Measurements from ENCODE around the gene WDR89. TPM values are rescaled to one million over a fixed set of nuclear protein-coding genes. Genes with fewer than 3 reads are reported as not detected.
"Not testable (repeated sequence)": the region's sequence is repeated elsewhere in the genome, so short reads cannot be mapped to it uniquely, and the experiment has no call there.

The WDR89 gene
- total and polyA plus RNA-seq, 2 donors = 17.0 to 21.0 TPM

DNA sequence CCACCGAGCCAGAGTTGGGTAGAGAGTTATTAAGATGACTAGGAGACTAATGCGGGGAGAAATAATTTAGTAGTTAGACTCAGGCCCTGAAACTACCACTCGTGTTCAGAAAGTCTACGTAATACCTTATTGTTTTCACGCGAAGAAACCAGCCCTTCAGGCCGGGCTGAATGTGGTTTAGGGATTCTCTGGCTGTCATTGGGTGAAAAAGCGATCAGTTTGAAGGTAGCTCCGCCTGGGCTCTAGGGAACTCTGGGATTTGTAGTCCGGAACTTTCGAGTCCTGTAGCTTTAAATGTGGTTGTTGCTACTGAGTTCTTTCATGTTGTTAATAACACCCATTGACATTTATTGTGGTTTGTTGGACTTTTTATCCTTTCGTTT is 549 bp upstream of the WDR89 start:
- H3K4me1 ChIP-seq (ENCODE audit: control insufficient read depth in 2 of 2, insufficient read depth in 2 of 2, low read length in 2 of 2) = peaks cover 0 to 9% of the 10 kb centered on the region in 2 donors
- WGBS = under 1% methylated on average over 12 of the region's 12 CpGs
- H3K36me3 ChIP-seq (ENCODE audit: control insufficient read depth in 2 of 2, insufficient read depth in 2 of 2, low read length in 1 of 2) = peaks cover 0 to 4% of the 10 kb centered on the region in 2 donors
- peak overlapping the region; percentile 66 to 83 for H3K4me3 ChIP-seq (ENCODE audit: low read length in 2 of 2)
- peak; percentile 90 to 99 (median 97) for DNase-seq (ENCODE audit: low read depth in 6 of 9, low spot score in 9 of 9)
- H3K27ac ChIP-seq (ENCODE audit: low read depth in 1 of 2, low read length in 1 of 2) = peak overlapping the region; percentile 85 to 93
- H3K9me3 ChIP-seq (ENCODE audit: control insufficient read depth in 2 of 2, insufficient read depth in 1 of 2, low read length in 1 of 2) = no peaks in the 10 kb centered on the region
- no peaks in the 10 kb centered on the region for H3K27me3 ChIP-seq (ENCODE audit: control insufficient read depth in 2 of 2, insufficient read depth in 1 of 2, low read length in 1 of 2)

GRCh38 chr14:63638493-63638892 is 3.2 kb downstream of the WDR89 start:
- no peak overlapping the region for H3K4me3 ChIP-seq (ENCODE audit: low read length in 2 of 2)
- no peaks in the 10 kb centered on the region for H3K27me3 ChIP-seq (ENCODE audit: control insufficient read depth in 2 of 2, insufficient read depth in 1 of 2, low read length in 1 of 2)
- H3K4me1 ChIP-seq (ENCODE audit: control insufficient read depth in 2 of 2, insufficient read depth in 2 of 2, low read length in 2 of 2) = peaks cover 0 to 9% of the 10 kb centered on the region in 2 donors
- H3K9me3 ChIP-seq (ENCODE audit: control insufficient read depth in 2 of 2, insufficient read depth in 1 of 2, low read length in 1 of 2) = peaks cover 0 to 3% of the 10 kb centered on the region in 2 donors
- WGBS = 96% methylated on average over 1 of the region's 1 CpG
- peaks cover 0 to 4% of the 10 kb centered on the region in 2 donors for H3K36me3 ChIP-seq (ENCODE audit: control insufficient read depth in 2 of 2, insufficient read depth in 2 of 2, low read length in 1 of 2)
- no peak for DNase-seq (ENCODE audit: low read depth in 6 of 9, low spot score in 9 of 9)
- H3K27ac ChIP-seq (ENCODE audit: low read depth in 1 of 2, low read length in 1 of 2) = no peak overlapping the region

- DNase-seq (ENCODE audit: low read depth in 6 of 9, low spot score in 9 of 9); H3K4me3 ChIP-seq (ENCODE audit: low read length in 2 of 2); H3K4me1 ChIP-seq (ENCODE audit: control insufficient read depth in 2 of 2, insufficient read depth in 2 of 2, low read length in 2 of 2); H3K36me3 ChIP-seq (ENCODE audit: control insufficient read depth in 2 of 2, insufficient read depth in 2 of 2, low read length in 1 of 2); H3K9me3 ChIP-seq (ENCODE audit: control insufficient read depth in 2 of 2, insufficient read depth in 1 of 2, low read length in 1 of 2); H3K27me3 ChIP-seq (ENCODE audit: control insufficient read depth in 2 of 2, insufficient read depth in 1 of 2, low read length in 1 of 2); H3K27ac ChIP-seq (ENCODE audit: low read depth in 1 of 2, low read length in 1 of 2): not testable (repeated sequence)
- WGBS = 92% methylated on average over 4 of the region's 4 CpGs
Measured at GRCh38 chr14:63636094-63636635, 5.5 kb downstream of the WDR89 start.

DNA sequence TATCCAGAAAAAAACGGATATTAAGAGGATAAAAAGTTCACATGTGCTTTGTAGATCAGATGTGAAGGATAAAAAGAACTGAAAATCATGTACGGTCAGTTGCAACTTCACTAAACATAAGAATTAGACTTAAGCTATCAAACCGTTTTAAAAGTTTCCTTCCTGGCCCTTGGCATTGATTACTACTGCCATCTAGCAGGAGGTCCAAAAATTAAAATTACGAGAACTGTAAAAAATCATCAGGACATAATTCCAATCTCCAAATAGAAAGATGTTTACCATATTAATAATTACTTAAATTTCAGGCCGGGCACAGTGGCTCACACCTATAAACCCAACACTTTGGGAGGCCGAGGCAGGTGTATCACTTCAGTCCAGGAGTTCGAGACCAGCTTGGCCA is 7.9 kb downstream of the WDR89 start:
- DNase-seq (ENCODE audit: low read depth in 6 of 9, low spot score in 9 of 9) = no peak
- Histone ChIP-seq H3K36me3 (ENCODE audit: control insufficient read depth in 2 of 2, insufficient read depth in 2 of 2, low read length in 1 of 2) (peaks cover 0 to under 1% of the 10 kb centered on the region in 2 donors), H3K4me3 (ENCODE audit: low read length in 2 of 2) (no peak overlapping the region), H3K4me1 (ENCODE audit: control insufficient read depth in 2 of 2, insufficient read depth in 2 of 2, low read length in 2 of 2) (no peaks in the 10 kb centered on the region), H3K27me3 (ENCODE audit: control insufficient read depth in 2 of 2, insufficient read depth in 1 of 2, low read length in 1 of 2) (no peaks in the 10 kb centered on the region), H3K27ac (ENCODE audit: low read depth in 1 of 2, low read length in 1 of 2) (no peak overlapping the region), H3K9me3 (ENCODE audit: control insufficient read depth in 2 of 2, insufficient read depth in 1 of 2, low read length in 1 of 2) (peaks cover 0 to 3% of the 10 kb centered on the region in 2 donors)
- 93% methylated on average over 7 of the region's 7 CpGs for WGBS

DNA sequence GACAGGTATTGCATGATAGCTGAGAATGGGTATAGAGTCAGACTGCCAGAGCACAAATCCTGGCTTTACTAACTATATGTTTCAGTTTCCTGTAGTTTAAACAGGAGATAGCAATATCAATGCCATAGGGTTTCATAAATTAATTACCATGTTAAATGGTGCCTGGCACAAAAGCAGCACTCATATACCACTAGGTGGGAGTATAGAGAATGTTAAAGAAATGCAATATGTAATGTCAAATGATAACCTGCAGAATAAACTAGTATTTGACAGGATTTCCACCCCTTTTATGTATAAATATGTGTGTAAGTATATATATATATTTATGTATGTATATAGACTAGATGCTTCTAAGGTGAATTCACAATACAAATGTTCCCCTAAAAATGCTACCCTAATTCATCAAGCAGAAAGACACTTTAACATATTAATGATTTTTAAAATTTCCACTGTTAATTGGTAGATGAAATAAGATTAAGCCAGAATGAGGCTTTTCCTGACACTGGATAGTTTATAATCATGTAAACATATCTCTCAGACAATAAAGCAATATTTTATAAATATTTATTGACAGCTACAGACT is 8.6 kb downstream of the WDR89 start:
- Histone ChIP-seq H3K36me3 (ENCODE audit: control insufficient read depth in 2 of 2, insufficient read depth in 2 of 2, low read length in 1 of 2) (peaks cover 0 to 3% of the 10 kb centered on the region in 2 donors), H3K27ac (ENCODE audit: low read depth in 1 of 2, low read length in 1 of 2) (no peak overlapping the region), H3K9me3 (ENCODE audit: control insufficient read depth in 2 of 2, insufficient read depth in 1 of 2, low read length in 1 of 2) (peaks cover 0 to 3% of the 10 kb centered on the region in 2 donors), H3K4me1 (ENCODE audit: control insufficient read depth in 2 of 2, insufficient read depth in 2 of 2, low read length in 2 of 2) (no peaks in the 10 kb centered on the region), H3K27me3 (ENCODE audit: control insufficient read depth in 2 of 2, insufficient read depth in 1 of 2, low read length in 1 of 2) (no peaks in the 10 kb centered on the region), H3K4me3 (ENCODE audit: low read length in 2 of 2) (no peak overlapping the region)
- DNase-seq (ENCODE audit: low read depth in 6 of 9, low spot score in 9 of 9) = peak in 5 of 9 donors; percentile 14 to 62 (median 24)

DNA sequence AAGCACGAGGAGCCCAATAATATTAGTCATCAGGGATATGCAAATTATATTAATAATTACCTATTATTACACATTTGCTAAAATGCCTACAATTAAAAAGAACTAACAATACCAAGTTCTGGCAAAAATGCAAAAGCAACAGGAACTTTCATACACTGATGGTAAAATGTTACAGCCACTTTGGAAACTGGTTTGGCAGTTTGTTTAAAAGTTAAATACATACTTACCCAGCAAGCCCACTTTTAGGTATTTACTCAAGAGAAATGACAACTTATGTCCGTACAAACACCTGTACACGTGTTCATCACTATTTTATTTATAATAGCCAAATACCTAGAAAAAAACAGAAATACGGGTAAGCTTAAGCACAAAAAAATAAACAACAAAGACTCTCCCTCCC is 17.0 kb downstream of the WDR89 start:
- 97% methylated on average over 4 of the region's 4 CpGs for WGBS
- Histone ChIP-seq H3K27ac (ENCODE audit: low read depth in 1 of 2, low read length in 1 of 2) (no peak overlapping the region), H3K4me1 (ENCODE audit: control insufficient read depth in 2 of 2, insufficient read depth in 2 of 2, low read length in 2 of 2) (no peaks in the 10 kb centered on the region), H3K27me3 (ENCODE audit: control insufficient read depth in 2 of 2, insufficient read depth in 1 of 2, low read length in 1 of 2) (no peaks in the 10 kb centered on the region), H3K9me3 (ENCODE audit: control insufficient read depth in 2 of 2, insufficient read depth in 1 of 2, low read length in 1 of 2) (no peaks in the 10 kb centered on the region), H3K36me3 (ENCODE audit: control insufficient read depth in 2 of 2, insufficient read depth in 2 of 2, low read length in 1 of 2) (peaks cover 10% of the 10 kb centered on the region in 2 donors), H3K4me3 (ENCODE audit: low read length in 2 of 2) (no peak overlapping the region)
- no peak for DNase-seq (ENCODE audit: low read depth in 6 of 9, low spot score in 9 of 9)

GRCh38 chr14:63624203-63624602 is 17.5 kb downstream of the WDR89 start:
- no peak for DNase-seq (ENCODE audit: low read depth in 6 of 9, low spot score in 9 of 9)
- no peaks in the 10 kb centered on the region for H3K4me1 ChIP-seq (ENCODE audit: control insufficient read depth in 2 of 2, insufficient read depth in 2 of 2, low read length in 2 of 2)

GRCh38 chr14:63621975-63622374 is 19.7 kb downstream of the WDR89 start:
- WGBS = 96% methylated on average over 7 of the region's 7 CpGs
- not testable (repeated sequence) for H3K4me3 ChIP-seq (ENCODE audit: low read length in 2 of 2); H3K4me1 ChIP-seq (ENCODE audit: control insufficient read depth in 2 of 2, insufficient read depth in 2 of 2, low read length in 2 of 2); H3K36me3 ChIP-seq (ENCODE audit: control insufficient read depth in 2 of 2, insufficient read depth in 2 of 2, low read length in 1 of 2); H3K9me3 ChIP-seq (ENCODE audit: control insufficient read depth in 2 of 2, insufficient read depth in 1 of 2, low read length in 1 of 2); DNase-seq (ENCODE audit: low read depth in 6 of 9, low spot score in 9 of 9); H3K27ac ChIP-seq (ENCODE audit: low read depth in 1 of 2, low read length in 1 of 2); H3K27me3 ChIP-seq (ENCODE audit: control insufficient read depth in 2 of 2, insufficient read depth in 1 of 2, low read length in 1 of 2)

More at GRCh38 chr14:63624203-63624602, 17.5 kb downstream of the WDR89 start:
- Histone ChIP-seq H3K27ac (ENCODE audit: low read depth in 1 of 2, low read length in 1 of 2) (no peak overlapping the region), H3K36me3 (ENCODE audit: control insufficient read depth in 2 of 2, insufficient read depth in 2 of 2, low read length in 1 of 2) (peaks cover 10% of the 10 kb centered on the region in 2 donors), H3K9me3 (ENCODE audit: control insufficient read depth in 2 of 2, insufficient read depth in 1 of 2, low read length in 1 of 2) (no peaks in the 10 kb centered on the region), H3K4me3 (ENCODE audit: low read length in 2 of 2) (no peak overlapping the region), H3K27me3 (ENCODE audit: control insufficient read depth in 2 of 2, insufficient read depth in 1 of 2, low read length in 1 of 2) (no peaks in the 10 kb centered on the region)
- over 99% methylated on average over 4 of the region's 4 CpGs for WGBS

- WGBS = 95% methylated on average over 5 of the region's 5 CpGs
- Histone ChIP-seq H3K27ac (ENCODE audit: low read depth in 1 of 2, low read length in 1 of 2) (no peak overlapping the region), H3K4me3 (ENCODE audit: low read length in 2 of 2) (no peak overlapping the region), H3K9me3 (ENCODE audit: control insufficient read depth in 2 of 2, insufficient read depth in 1 of 2, low read length in 1 of 2) (no peaks in the 10 kb centered on the region), H3K27me3 (ENCODE audit: control insufficient read depth in 2 of 2, insufficient read depth in 1 of 2, low read length in 1 of 2) (no peaks in the 10 kb centered on the region), H3K4me1 (ENCODE audit: control insufficient read depth in 2 of 2, insufficient read depth in 2 of 2, low read length in 2 of 2) (no peaks in the 10 kb centered on the region), H3K36me3 (ENCODE audit: control insufficient read depth in 2 of 2, insufficient read depth in 2 of 2, low read length in 1 of 2) (peaks cover 4 to 5% of the 10 kb centered on the region in 2 donors)
- DNase-seq (ENCODE audit: low read depth in 6 of 9, low spot score in 9 of 9) = peak in 1 of 9 donors; percentile 16
Measured at GRCh38 chr14:63616015-63616414, 25.7 kb downstream of the WDR89 start.

Data from thymus (tissue), 11 donors.